ENCODE measurements around the gene TXNDC11. TPM values are rescaled to one million over a fixed set of nuclear protein-coding genes. Genes with fewer than 3 reads are reported as not detected.

TXNDC11 gene
- total RNA-seq, 2 experiments from 2014 or later: 111 to 112 TPM

DNA sequence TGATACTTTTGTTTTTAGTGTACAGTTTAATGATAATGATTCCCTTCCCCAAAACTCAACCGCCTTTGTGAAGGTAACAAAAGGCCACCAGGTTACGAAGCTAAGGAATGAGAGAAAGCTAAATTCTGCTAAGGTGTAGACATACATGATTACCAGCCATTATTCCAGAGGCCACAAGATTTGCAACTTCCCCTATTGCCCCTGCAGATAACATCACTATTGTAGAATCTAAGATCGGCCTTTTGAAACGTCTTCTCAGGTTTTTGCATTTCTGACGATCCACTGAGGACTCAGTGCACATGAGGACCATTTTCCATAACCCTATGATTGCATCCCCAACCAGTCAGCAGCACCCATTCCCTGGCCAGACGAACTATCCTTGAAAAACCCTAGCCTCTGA, 108.3 kb downstream of the TXNDC11 start:
- no peak overlapping the region for H3K4me3 Mint-ChIP-seq
- H3K4me3 ChIP-seq (ENCODE audit: low read length): no peak overlapping the region
- no peak overlapping the region for H3K27ac ChIP-seq (ENCODE audit: low read depth in 1 of 2, low read length in 2 of 2)
- H3K9me3 ChIP-seq (ENCODE audit: control insufficient read depth in 1 of 2, insufficient read depth in 1 of 2, low read length in 2 of 2): no peaks in the 10 kb centered on the region
- DNase-seq (no peak), ATAC-seq (ENCODE audit: poor library complexity) (no peak)
- no peaks in the 10 kb centered on the region for H3K27me3 Mint-ChIP-seq
- no peaks in the 10 kb centered on the region for H3K36me3 Mint-ChIP-seq (ENCODE audit: low read depth)
- CTCF ChIA-PET: no interaction called here
- H3K4me1 Mint-ChIP-seq (ENCODE audit: low read depth): peaks cover 29% of the 10 kb centered on the region
- H3K4me1 ChIP-seq (ENCODE audit: insufficient read depth, low read length): peaks cover 16% of the 10 kb centered on the region
- POLR2A ChIA-PET: no interaction called here
- H3K27me3 ChIP-seq (ENCODE audit: control insufficient read depth in 1 of 2, insufficient read depth in 2 of 2, low read length in 2 of 2): no peaks in the 10 kb centered on the region
- intact Hi-C loops (cut with DNase I, micrococcal nuclease): no loop called here
- H3K9me3 Mint-ChIP-seq: no peaks in the 10 kb centered on the region
- H3K27ac Mint-ChIP-seq: no peak overlapping the region
- TF ChIP-seq, protein P1, sequence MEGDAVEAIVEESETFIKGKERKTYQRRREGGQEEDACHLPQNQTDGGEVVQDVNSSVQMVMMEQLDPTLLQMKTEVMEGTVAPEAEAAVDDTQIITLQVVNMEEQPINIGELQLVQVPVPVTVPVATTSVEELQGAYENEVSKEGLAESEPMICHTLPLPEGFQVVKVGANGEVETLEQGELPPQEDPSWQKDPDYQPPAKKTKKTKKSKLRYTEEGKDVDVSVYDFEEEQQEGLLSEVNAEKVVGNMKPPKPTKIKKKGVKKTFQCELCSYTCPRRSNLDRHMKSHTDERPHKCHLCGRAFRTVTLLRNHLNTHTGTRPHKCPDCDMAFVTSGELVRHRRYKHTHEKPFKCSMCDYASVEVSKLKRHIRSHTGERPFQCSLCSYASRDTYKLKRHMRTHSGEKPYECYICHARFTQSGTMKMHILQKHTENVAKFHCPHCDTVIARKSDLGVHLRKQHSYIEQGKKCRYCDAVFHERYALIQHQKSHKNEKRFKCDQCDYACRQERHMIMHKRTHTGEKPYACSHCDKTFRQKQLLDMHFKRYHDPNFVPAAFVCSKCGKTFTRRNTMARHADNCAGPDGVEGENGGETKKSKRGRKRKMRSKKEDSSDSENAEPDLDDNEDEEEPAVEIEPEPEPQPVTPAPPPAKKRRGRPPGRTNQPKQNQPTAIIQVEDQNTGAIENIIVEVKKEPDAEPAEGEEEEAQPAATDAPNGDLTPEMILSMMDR (IDR thresholded peaks at IDR 0.05): no peak
- H3K36me3 ChIP-seq (ENCODE audit: insufficient read depth, low read length): no peaks in the 10 kb centered on the region

DNA sequence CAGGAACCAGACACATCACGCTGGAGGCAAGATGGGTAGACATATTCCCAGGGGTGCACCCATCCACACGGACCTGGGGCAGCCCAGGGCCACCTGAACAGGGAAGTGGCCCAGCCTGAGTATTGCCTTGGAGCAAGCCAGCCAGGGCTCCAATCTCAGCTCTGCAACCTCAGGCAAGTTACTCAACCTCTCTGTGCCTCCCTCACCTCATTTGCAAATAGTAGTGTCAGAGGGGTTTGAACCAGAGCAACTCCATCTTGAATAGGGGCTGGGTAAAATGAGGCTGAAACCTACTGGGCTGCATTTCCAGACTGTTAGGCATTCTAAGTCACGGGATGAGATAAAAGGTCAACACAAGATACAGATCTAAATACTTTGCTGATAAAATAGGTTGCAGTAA, 109.5 kb downstream of the TXNDC11 start:
- no peaks in the 10 kb centered on the region for H3K27me3 Mint-ChIP-seq
- peaks cover 21% of the 10 kb centered on the region for H3K4me1 ChIP-seq (ENCODE audit: insufficient read depth, low read length)
- ATAC-seq (ENCODE audit: poor library complexity) (no peak), DNase-seq (no peak)
- H3K9me3 ChIP-seq (ENCODE audit: control insufficient read depth in 1 of 2, insufficient read depth in 1 of 2, low read length in 2 of 2): no peaks in the 10 kb centered on the region
- peaks cover 36% of the 10 kb centered on the region for H3K4me1 Mint-ChIP-seq (ENCODE audit: low read depth)
- POLR2A ChIA-PET: no interaction called here
- no peaks in the 10 kb centered on the region for H3K27me3 ChIP-seq (ENCODE audit: control insufficient read depth in 1 of 2, insufficient read depth in 2 of 2, low read length in 2 of 2)
- no peak overlapping the region for H3K4me3 Mint-ChIP-seq
- TF ChIP-seq, protein P1 (IDR thresholded peaks at IDR 0.05): no peak
- H3K4me3 ChIP-seq (ENCODE audit: low read length): no peak overlapping the region
- no peaks in the 10 kb centered on the region for H3K9me3 Mint-ChIP-seq
- intact Hi-C loops (cut with DNase I, micrococcal nuclease): no loop called here
- H3K36me3 ChIP-seq (ENCODE audit: insufficient read depth, low read length): no peaks in the 10 kb centered on the region
- H3K27ac ChIP-seq (ENCODE audit: low read depth in 1 of 2, low read length in 2 of 2): no peak overlapping the region
- CTCF ChIA-PET: no interaction called here
- no peak overlapping the region for H3K27ac Mint-ChIP-seq
- H3K36me3 Mint-ChIP-seq (ENCODE audit: low read depth): no peaks in the 10 kb centered on the region

DNA sequence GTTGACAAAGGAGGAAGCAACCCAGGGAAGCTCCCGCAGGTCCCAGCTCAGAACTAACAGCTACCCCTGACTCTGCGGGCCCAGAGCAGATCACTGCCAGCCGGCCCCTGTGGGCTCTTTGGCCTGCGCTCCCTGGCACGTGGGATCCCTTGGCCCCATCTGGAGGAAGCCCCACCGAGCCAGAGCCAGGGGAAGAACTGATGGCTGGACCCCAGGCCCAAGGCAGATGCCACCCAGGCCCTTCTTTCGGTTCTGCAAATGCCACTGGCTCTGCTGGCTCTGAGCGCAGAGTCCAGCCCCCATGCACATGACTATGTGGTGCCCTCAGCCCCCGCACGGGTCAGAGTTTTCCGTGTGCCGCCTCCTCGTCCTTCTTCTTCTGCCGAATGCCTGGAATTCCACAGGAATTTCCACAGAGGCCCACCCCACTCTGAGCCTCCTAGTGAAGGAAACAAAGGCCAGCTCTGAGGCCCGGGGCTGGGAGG, 110.2 kb downstream of the TXNDC11 start:
- Histone ChIP-seq H3K27me3 (ENCODE audit: control insufficient read depth in 1 of 2, insufficient read depth in 2 of 2, low read length in 2 of 2) (no peaks in the 10 kb centered on the region), H3K36me3 (ENCODE audit: insufficient read depth, low read length) (no peaks in the 10 kb centered on the region), H3K27ac (ENCODE audit: low read depth in 1 of 2, low read length in 2 of 2) (no peak overlapping the region), H3K4me3 (ENCODE audit: low read length) (no peak overlapping the region), H3K9me3 (ENCODE audit: control insufficient read depth in 1 of 2, insufficient read depth in 1 of 2, low read length in 2 of 2) (no peaks in the 10 kb centered on the region), H3K4me1 (ENCODE audit: insufficient read depth, low read length) (peaks cover 21% of the 10 kb centered on the region)
- Mint-ChIP-seq H3K27ac (no peak overlapping the region), H3K9me3 (no peaks in the 10 kb centered on the region), H3K36me3 (ENCODE audit: low read depth) (no peaks in the 10 kb centered on the region), H3K27me3 (no peaks in the 10 kb centered on the region), H3K4me1 (ENCODE audit: low read depth) (peaks cover 38% of the 10 kb centered on the region), H3K4me3 (no peak overlapping the region)
- CTCF ChIA-PET: no interaction called here
- ATAC-seq (ENCODE audit: poor library complexity) (no peak), DNase-seq (peak in 1 of 14 experiments; percentile 25)
- POLR2A ChIA-PET: interaction anchor here (2.4 kb wide), 1 partner anchor 11 kb away, joined by 18 read pairs; no protein-coding TSS in a partner anchor
- TF ChIP-seq, protein P1 (IDR thresholded peaks at IDR 0.05): no peak
- intact Hi-C loops (cut with DNase I, micrococcal nuclease): no loop called here
